ENCODE measurements around the gene USP40.

USP40 gene

DNA sequence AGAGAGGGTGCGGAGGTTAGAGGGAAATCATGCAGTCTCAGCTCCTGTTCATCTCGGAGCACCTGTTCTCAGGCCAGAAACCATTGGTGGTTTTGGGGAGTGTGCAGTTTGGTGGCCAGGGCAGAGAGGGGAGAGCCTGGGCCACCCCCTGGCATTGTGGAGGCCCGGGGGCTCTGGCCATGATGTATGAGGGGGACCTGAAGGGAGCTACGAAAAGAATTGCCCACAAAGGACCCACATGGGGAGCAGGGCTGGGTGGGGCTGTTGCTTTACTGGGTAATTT, 124.6 kb downstream of the USP40 start:
- DNase-seq, result no peak

- DNase-seq, result no peak
Measured at GRCh38 chr2:233441161-233442027, 125.2 kb downstream of the USP40 start.

GRCh38 chr2:233440714-233441113, 125.9 kb downstream of the USP40 start:
- no peak for DNase-seq

- no peak for DNase-seq
Measured at GRCh38 chr2:233440314-233440713, 126.3 kb downstream of the USP40 start.

- peak in 1 of 2 experiments; percentile 67 for DNase-seq
Measured at GRCh38 chr2:233439191-233439590, 127.4 kb downstream of the USP40 start.

DNA sequence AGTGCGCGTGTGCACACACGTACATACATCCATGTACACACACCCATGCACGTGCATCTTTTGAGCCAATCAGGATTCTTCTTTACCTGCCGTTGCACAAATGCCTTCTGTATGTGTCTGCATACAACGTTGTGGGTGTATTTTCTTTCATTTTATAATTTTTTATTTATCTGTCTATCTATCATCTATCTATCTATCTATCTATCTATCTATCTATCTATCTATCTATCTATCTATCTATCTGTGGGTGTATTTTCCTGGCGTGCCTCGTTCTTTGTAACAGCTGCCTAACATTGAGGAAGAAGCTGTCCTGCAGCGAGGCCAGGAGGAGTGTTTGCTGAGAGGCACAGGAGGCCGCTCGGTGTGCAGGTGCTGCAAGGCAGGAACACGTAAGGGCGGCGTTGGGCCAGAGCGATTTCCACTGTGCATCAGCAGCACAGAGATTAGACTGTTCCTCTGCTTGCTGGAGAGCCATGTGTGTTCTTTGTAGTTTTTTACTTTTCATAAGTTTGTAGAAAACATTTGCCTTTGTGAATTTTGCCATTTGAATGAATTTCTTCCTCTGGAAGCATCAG, 127.9 kb downstream of the USP40 start:
- DNase-seq, result peak in 1 of 2 experiments; percentile 60

DNA sequence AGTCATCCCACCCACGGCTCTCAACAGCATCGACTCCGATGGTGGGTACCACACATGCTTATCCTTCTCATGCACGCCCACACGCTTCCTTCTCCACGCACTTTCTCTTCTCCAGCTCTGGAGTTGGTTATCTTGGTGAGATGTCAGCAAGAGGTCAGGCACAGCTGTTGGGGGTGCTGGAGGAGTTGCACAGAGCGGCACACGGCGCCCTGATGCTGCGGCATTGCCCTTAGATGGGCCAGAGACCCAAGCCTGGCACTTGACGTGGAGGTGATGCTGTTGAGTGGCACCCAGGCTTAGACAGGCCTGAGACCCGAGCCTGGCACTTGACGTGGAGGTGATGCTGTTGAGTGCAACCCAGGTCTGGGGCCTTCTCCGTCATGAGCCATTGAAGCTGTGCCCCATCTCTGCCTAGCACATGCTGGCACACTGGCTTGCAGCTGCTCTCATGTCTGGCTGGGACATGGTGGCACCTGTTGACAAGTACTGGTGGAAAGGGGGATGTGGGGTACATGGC, 129.1 kb downstream of the USP40 start:
- no peak for DNase-seq

GRCh38 chr2:233436691-233437438, 129.7 kb downstream of the USP40 start:
- no peak for DNase-seq

- DNase-seq, result peak in 1 of 2 experiments; percentile 52
Measured at GRCh38 chr2:233436191-233436581, 130.4 kb downstream of the USP40 start.

DNA sequence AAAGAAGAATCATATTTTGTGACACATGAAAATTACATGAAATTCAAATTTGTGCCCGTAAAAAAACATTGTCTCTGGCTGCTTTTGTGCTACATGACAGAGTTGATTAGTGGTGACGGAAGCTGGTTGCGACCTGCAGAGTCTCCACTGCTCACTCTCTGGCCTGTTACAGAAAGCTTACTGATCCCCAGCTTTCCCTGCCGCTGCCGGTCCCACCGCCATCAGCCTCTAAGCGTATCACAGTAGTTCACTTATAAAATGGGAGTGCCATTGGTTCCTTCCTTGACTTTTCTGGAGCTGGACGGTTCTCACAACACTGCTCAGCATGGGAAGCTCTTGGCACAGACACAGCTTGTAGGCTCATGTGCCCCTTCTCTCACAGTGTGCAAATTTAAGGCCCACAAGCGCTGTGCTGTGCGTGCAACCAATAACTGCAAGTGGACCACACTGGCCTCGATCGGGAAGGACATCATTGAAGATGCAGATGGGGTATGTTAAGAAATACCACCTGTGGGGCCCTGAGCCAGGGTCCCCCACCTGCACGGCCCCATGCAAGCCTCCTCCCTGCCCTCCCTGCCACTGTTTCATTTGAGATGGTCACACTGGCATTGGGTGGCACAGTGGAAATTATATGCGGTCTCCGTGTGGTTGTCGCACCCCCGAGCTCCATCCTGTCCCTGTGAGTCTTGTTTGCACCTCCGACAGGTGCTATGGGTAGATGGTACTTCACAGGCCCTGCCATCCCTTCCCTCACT, 131.0 kb downstream of the USP40 start:
- no peak for DNase-seq

- no peak for DNase-seq
Measured at GRCh38 chr2:233434666-233435330, 131.8 kb downstream of the USP40 start.

DNA sequence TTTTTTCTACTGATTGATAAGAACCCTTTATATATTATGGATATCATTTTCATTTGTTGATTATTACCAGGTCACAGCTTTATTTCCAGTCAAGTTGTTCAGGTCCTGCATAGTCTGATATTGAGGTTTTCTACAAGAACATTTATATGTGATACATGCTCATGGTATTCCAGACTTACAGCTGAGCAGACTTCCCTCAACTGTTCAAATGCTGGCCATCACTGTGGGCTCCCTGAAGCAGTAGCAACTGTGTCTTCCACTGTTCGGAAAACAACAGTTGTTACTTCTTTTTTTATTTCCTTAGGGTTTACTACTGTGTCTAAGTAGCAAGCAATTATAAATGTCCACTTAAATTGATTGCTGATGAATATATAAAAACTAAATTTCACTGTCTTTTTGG, 132.8 kb downstream of the USP40 start:
- no peak for DNase-seq

DNA sequence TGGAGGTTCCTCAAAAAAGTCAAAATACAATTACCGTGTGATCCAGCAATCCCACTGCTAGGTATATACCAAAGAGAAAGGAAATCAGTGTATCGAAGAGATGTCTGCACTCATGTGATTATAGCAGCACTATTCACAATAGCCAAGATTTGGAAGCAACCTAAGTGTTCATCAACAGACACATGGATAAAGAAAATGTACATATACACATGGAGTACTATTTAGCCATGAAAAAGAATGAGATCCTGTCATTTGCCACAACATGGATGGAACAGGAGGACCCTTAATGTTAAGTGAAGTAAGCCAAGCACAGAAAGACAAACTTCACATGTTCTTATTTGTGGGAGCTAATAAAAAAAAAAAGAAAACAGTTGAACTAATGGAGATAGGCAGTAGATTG, 133.6 kb downstream of the USP40 start:
- DNase-seq, result no peak

DNA sequence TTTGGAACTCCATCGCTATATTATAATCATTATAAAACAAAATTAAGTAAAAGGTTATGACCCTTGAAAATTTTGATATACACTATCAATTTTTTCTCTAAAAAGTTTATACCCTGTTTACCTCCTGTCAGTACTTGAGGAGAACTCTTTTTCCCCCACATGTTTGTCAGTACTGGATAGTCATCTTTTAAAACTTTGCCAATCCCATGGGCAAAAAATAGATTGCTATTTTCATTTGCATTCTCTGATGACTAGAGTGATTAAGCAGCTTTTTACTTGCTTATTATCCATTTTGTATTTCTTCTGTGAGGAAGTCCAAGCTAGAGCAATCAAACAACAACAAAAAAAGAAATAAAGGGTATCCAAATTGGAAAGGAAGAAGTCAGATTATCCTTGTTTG, 135.9 kb downstream of the USP40 start:
- no peak for DNase-seq

- DNase-seq, result no peak
Measured at GRCh38 chr2:233430081-233430480, 136.5 kb downstream of the USP40 start.

- DNase-seq, result no peak
Measured at GRCh38 chr2:233429175-233429897, 137.2 kb downstream of the USP40 start.

DNA sequence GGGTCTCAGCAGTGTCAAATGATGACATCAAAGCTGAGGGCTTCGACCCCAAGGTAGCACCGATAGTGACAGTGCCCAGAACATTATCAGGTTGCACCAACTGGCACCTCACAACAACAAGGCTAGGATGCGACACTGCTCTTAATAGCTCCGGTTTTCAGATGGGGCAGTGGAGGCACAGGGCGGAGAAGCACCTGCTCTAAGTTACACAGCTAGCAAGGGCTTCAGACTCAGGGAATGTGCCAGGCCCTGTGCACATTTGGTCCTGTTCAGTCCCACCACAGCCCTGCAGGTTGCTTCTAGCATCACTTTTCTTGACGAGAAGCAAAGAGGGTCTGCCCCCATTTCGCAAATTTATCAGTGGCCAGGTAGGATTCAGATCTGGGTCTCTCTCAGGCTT, 138.1 kb downstream of the USP40 start:
- DNase-seq, result no peak

- DNase-seq, result no peak
Measured at GRCh38 chr2:233428008-233428407, 138.6 kb downstream of the USP40 start.

GRCh38 chr2:233426619-233427342, 139.8 kb downstream of the USP40 start:
- DNase-seq, result no peak
